Measurements from ENCODE around the gene TEX52.
A peak's percentile ranks its signal among the peaks of the same experiment; 100 is the strongest.

TEX52 gene

GRCh38 chr12:2857021-2857431 lies at the start of gene TEX52:
Gene TEX52, minus strand, starts transcription at chr12:2857039. Its CDS starts 13 bp downstream, at chr12:2857026.
- DNase-seq (ENCODE audit: low read depth in 4 of 4, low spot score in 1 of 4): no peak

- DNase-seq (ENCODE audit: low read depth in 4 of 4, low spot score in 1 of 4): no peak
These were observed 47.4 kb upstream of the TEX52 start for GRCh38 chr12:2904260-2904659.

GRCh38 chr12:2902272-2902880 lies 45.5 kb upstream of the TEX52 start:
- no peak for DNase-seq (ENCODE audit: low read depth in 4 of 4, low spot score in 1 of 4)

GRCh38 chr12:2900642-2901041 lies 43.8 kb upstream of the TEX52 start:
- no peak for DNase-seq (ENCODE audit: low read depth in 4 of 4, low spot score in 1 of 4)

GRCh38 chr12:2897418-2897817 lies 40.6 kb upstream of the TEX52 start:
- DNase-seq (ENCODE audit: low read depth in 4 of 4, low spot score in 1 of 4): no peak

- DNase-seq (ENCODE audit: low read depth in 4 of 4, low spot score in 1 of 4): no peak
These were observed 38.7 kb upstream of the TEX52 start for GRCh38 chr12:2895511-2895910.

- DNase-seq (ENCODE audit: low read depth in 4 of 4, low spot score in 1 of 4): no peak
These were observed 38.2 kb upstream of the TEX52 start for GRCh38 chr12:2895051-2895451.

GRCh38 chr12:2893007-2893406 lies 36.2 kb upstream of the TEX52 start:
- no peak for DNase-seq (ENCODE audit: low read depth in 4 of 4, low spot score in 1 of 4)

- no peak for DNase-seq (ENCODE audit: low read depth in 4 of 4, low spot score in 1 of 4)
These were observed 35.4 kb upstream of the TEX52 start for GRCh38 chr12:2892246-2892645.

- no peak for DNase-seq (ENCODE audit: low read depth in 4 of 4, low spot score in 1 of 4)
These were observed 34.6 kb upstream of the TEX52 start for GRCh38 chr12:2891240-2892053.

- peak; percentile 93 to 97 (median 96) for DNase-seq (ENCODE audit: low read depth in 4 of 4, low spot score in 1 of 4)
These were observed 33.8 kb upstream of the TEX52 start, which contains the start of gene TULP3 for GRCh38 chr12:2890388-2891239. Gene TULP3, plus strand, starts transcription at chr12:2890891. Its CDS starts 57 bp downstream, at chr12:2890948.

- no peak for DNase-seq (ENCODE audit: low read depth in 4 of 4, low spot score in 1 of 4)
These were observed 33.2 kb upstream of the TEX52 start for GRCh38 chr12:2890001-2890387.

- no peak for DNase-seq (ENCODE audit: low read depth in 4 of 4, low spot score in 1 of 4)
These were observed 30.1 kb upstream of the TEX52 start for GRCh38 chr12:2886768-2887450.

GRCh38 chr12:2884810-2885209 lies 28.0 kb upstream of the TEX52 start:
- DNase-seq (ENCODE audit: low read depth in 4 of 4, low spot score in 1 of 4): no peak

- DNase-seq (ENCODE audit: low read depth in 4 of 4, low spot score in 1 of 4): no peak
These were observed 23.0 kb upstream of the TEX52 start for GRCh38 chr12:2879853-2880252.

- DNase-seq (ENCODE audit: low read depth in 4 of 4, low spot score in 1 of 4): no peak
These were observed 21.3 kb upstream of the TEX52 start for GRCh38 chr12:2877953-2878732.

GRCh38 chr12:2877047-2877952 lies 20.5 kb upstream of the TEX52 start, which contains the start of the genes FOXM1 and RHNO1:
Gene FOXM1, minus strand, starts transcription at chr12:2877174. Its CDS starts 2,696 bp downstream, at chr12:2874478.
Gene RHNO1, plus strand, starts transcription at chr12:2877223. Its CDS starts 8,144 bp downstream, at chr12:2885367.
- DNase-seq (ENCODE audit: low read depth in 4 of 4, low spot score in 1 of 4): peak; percentile 65 to 81 (median 74)

- no peak for DNase-seq (ENCODE audit: low read depth in 4 of 4, low spot score in 1 of 4)
These were observed 19.7 kb upstream of the TEX52 start for GRCh38 chr12:2876431-2877046.
